ENCODE measurements around the gene ITGA7. TPM values are rescaled to one million over a fixed set of nuclear protein-coding genes. Genes with fewer than 3 reads are reported as not detected.

ITGA7 gene
- total RNA-seq, 1 experiment from 2014 or later = 96.2 TPM

DNA sequence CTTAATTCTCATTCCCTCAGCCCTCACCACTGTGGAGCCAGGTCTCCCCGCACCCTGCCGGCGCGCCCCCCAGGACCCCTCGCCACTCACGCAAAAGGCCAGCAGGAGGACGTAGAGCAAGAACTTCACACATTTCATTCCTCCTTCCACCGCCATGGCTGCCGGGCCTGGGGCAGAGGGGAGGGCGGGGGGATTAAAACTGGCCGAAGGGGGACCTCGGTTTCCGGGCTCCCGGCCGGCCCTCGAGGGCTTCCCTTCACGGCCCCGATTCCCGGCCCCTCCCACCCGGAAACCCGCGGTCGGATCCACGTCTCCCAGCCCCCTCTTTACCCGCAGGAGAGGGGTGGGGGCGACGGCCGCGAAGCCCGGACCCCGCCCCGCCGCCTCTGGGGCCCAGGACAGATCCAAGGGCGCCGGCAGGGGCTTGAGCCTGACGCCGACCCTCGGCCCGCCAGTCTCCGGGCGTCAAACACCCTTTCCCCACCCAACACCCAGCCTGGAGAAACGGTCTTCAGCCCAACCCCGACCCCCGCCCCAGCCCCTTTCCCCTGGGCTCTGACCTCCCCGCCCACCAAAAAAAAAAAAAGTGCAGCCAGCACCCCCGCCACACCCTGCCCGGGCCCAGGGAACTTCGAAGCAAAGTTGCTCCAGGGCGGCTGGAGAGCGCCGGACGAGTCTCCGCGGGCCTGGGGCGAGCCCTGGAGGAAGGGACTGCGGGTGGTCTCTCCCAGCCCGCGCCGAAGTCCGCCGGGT is 20.7 kb upstream of the ITGA7 start:
- DNase-seq (ENCODE audit: low spot score) (peak; percentile 34), ATAC-seq (0 out of 2 replicates have a peak, but pooled peaks have one; percentile 3)
- ChIA-PET POLR2A (interaction anchor here (0.6 to 2.5 kb wide), 7 partner anchors 10 to 1427 kb away, joined by 3 to 21 read pairs (median 12); partner anchors contain the start of genes BLOC1S1, GDF11, ITGA7 and ORMDL2), CTCF (interaction anchor here (1.1 to 2.7 kb wide), 11 partner anchors 8 to 246 kb away, joined by 3 to 75 read pairs (median 11); partner anchors contain the start of genes BLOC1S1, ITGA7, RAB5B and RDH5)
- Mint-ChIP-seq H3K9me3 (no peaks in the 10 kb centered on the region), H3K4me1 (peaks cover 31% of the 10 kb centered on the region), H3K36me3 (peaks cover 17% of the 10 kb centered on the region), H3K27ac (no peak overlapping the region), H3K27me3 (ENCODE audit: low read depth) (no peaks in the 10 kb centered on the region), H3K4me3 (peak overlapping the region; percentile 88)
- TF ChIP-seq OVOL2 (CRISPR knock-in tag; IDR thresholded peaks at IDR 0.05; ENCODE audit: borderline replicate concordance) (no peak), ZNF396 (CRISPR knock-in tag; IDR thresholded peaks at IDR 0.05; ENCODE audit: borderline replicate concordance) (no peak), ZNF423 (CRISPR knock-in tag; IDR thresholded peaks at IDR 0.05) (no peak), HMGA2 (CRISPR knock-in tag; IDR thresholded peaks at IDR 0.05) (no peak), NR1H2 (CRISPR knock-in tag; IDR thresholded peaks at IDR 0.05) (no peak), NFE2L1 (CRISPR knock-in tag; IDR thresholded peaks at IDR 0.05) (no peak), GABPB1 (CRISPR knock-in tag; IDR thresholded peaks at IDR 0.05) (no peak), TEAD4 (CRISPR knock-in tag; IDR thresholded peaks at IDR 0.05) (no peak), FOXP1 (CRISPR knock-in tag; IDR thresholded peaks at IDR 0.05; ENCODE audit: borderline replicate concordance) (no peak), ZBTB21 (CRISPR knock-in tag; IDR thresholded peaks at IDR 0.05; ENCODE audit: borderline replicate concordance) (no peak), NR3C1 (CRISPR knock-in tag; conservative IDR thresholded peaks at IDR 0.05; ENCODE audit: low read depth) (no peak), RORB (CRISPR knock-in tag; IDR thresholded peaks at IDR 0.05) (no peak), KAT7 (CRISPR knock-in tag; IDR thresholded peaks at IDR 0.05; ENCODE audit: borderline replicate concordance) (no peak)
- TF ChIP-seq, protein P1, sequence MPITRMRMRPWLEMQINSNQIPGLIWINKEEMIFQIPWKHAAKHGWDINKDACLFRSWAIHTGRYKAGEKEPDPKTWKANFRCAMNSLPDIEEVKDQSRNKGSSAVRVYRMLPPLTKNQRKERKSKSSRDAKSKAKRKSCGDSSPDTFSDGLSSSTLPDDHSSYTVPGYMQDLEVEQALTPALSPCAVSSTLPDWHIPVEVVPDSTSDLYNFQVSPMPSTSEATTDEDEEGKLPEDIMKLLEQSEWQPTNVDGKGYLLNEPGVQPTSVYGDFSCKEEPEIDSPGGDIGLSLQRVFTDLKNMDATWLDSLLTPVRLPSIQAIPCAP (CRISPR knock-in tag; IDR thresholded peaks at IDR 0.05) = no peak
- TF ChIP-seq, protein P2, sequence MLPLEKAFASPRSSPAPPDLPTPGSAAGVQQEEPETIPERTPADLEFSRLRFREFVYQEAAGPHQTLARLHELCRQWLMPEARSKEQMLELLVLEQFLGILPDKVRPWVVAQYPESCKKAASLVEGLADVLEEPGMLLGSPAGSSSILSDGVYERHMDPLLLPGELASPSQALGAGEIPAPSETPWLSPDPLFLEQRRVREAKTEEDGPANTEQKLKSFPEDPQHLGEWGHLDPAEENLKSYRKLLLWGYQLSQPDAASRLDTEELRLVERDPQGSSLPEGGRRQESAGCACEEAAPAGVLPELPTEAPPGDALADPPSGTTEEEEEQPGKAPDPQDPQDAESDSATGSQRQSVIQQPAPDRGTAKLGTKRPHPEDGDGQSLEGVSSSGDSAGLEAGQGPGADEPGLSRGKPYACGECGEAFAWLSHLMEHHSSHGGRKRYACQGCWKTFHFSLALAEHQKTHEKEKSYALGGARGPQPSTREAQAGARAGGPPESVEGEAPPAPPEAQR (CRISPR knock-in tag; IDR thresholded peaks at IDR 0.05) = no peak
- TF ChIP-seq, protein P3, sequence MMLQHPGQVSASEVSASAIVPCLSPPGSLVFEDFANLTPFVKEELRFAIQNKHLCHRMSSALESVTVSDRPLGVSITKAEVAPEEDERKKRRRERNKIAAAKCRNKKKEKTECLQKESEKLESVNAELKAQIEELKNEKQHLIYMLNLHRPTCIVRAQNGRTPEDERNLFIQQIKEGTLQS (CRISPR knock-in tag; conservative IDR thresholded peaks at IDR 0.05) = no peak
- TF ChIP-seq, protein P4, sequence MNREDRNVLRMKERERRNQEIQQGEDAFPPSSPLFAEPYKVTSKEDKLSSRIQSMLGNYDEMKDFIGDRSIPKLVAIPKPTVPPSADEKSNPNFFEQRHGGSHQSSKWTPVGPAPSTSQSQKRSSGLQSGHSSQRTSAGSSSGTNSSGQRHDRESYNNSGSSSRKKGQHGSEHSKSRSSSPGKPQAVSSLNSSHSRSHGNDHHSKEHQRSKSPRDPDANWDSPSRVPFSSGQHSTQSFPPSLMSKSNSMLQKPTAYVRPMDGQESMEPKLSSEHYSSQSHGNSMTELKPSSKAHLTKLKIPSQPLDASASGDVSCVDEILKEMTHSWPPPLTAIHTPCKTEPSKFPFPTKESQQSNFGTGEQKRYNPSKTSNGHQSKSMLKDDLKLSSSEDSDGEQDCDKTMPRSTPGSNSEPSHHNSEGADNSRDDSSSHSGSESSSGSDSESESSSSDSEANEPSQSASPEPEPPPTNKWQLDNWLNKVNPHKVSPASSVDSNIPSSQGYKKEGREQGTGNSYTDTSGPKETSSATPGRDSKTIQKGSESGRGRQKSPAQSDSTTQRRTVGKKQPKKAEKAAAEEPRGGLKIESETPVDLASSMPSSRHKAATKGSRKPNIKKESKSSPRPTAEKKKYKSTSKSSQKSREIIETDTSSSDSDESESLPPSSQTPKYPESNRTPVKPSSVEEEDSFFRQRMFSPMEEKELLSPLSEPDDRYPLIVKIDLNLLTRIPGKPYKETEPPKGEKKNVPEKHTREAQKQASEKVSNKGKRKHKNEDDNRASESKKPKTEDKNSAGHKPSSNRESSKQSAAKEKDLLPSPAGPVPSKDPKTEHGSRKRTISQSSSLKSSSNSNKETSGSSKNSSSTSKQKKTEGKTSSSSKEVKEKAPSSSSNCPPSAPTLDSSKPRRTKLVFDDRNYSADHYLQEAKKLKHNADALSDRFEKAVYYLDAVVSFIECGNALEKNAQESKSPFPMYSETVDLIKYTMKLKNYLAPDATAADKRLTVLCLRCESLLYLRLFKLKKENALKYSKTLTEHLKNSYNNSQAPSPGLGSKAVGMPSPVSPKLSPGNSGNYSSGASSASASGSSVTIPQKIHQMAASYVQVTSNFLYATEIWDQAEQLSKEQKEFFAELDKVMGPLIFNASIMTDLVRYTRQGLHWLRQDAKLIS (CRISPR knock-in tag; IDR thresholded peaks at IDR 0.05; ENCODE audit: borderline replicate concordance) = no peak
- TF ChIP-seq, protein P5, sequence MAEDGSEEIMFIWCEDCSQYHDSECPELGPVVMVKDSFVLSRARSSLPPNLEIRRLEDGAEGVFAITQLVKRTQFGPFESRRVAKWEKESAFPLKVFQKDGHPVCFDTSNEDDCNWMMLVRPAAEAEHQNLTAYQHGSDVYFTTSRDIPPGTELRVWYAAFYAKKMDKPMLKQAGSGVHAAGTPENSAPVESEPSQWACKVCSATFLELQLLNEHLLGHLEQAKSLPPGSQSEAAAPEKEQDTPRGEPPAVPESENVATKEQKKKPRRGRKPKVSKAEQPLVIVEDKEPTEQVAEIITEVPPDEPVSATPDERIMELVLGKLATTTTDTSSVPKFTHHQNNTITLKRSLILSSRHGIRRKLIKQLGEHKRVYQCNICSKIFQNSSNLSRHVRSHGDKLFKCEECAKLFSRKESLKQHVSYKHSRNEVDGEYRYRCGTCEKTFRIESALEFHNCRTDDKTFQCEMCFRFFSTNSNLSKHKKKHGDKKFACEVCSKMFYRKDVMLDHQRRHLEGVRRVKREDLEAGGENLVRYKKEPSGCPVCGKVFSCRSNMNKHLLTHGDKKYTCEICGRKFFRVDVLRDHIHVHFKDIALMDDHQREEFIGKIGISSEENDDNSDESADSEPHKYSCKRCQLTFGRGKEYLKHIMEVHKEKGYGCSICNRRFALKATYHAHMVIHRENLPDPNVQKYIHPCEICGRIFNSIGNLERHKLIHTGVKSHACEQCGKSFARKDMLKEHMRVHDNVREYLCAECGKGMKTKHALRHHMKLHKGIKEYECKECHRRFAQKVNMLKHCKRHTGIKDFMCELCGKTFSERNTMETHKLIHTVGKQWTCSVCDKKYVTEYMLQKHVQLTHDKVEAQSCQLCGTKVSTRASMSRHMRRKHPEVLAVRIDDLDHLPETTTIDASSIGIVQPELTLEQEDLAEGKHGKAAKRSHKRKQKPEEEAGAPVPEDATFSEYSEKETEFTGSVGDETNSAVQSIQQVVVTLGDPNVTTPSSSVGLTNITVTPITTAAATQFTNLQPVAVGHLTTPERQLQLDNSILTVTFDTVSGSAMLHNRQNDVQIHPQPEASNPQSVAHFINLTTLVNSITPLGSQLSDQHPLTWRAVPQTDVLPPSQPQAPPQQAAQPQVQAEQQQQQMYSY (CRISPR knock-in tag; IDR thresholded peaks at IDR 0.05) = no peak
